Measurements from ENCODE around the gene PROCA1.
"Not testable (repeated sequence)": the region's sequence is repeated elsewhere in the genome, so short reads cannot be mapped to it uniquely, and the experiment has no call there.

Gene PROCA1

DNA sequence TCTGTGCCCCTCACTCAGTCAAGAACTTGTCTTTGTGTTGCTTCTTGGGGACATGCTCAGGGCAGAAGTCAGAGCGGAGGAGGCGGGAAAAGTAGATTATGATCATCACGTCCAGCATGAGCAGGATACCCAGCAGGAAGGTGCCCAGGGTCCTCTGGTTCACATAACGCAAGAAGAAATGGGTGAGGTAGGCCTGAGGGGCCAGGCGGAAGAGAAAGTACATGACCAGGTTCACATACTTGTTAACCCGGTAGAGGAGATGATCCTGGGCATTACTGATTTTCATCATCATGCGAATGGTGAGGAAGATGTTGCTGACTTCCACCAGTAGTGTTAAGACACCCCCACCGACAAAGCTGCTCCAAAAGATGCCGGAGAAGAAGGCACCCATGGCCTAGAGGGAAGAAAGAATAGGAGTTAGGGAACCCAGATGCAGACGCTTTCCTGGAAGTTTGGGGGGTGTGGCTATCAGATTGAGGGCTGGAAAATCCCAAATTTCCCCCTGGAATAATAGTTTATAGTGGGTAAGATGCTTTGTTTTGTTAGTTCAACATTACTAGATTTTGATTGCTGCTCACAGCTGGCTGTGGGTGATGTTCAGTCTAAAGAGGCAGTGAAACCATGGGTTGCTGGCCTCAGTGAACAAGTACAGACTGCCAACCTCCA is 12.9 kb upstream of the PROCA1 start:
- DNase-seq = peak; percentile 31

DNA sequence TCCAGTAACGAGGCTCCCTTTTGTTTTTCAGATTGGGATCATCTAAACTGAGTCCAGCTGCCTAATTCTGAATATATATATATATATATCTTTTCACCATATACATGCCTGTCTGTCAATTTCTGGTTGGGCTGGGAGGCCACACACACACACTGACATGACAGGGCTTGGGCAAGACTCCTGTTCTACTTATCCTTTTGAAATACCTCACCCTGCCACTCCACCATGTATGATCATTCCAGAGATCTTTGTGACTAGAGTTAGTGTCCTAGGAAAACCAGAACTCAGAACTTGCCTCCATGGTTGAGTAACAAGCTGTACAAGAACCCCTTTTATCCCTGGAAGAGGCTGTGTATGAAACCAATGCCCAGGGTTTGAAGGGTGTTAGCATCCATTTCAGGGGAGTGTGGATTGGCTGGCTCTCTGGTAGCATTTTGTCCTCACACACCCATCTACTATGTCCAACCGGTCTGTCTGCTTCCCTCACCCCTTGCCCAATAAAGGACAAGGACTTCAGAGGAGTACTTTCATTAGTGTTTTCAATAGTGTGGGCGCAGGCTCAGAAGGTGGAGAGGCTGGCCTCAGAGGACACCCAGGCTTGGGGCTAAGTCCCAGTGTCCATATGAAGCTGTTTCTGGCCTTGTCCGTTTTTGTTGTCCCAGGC is 12.3 kb upstream of the PROCA1 start:
- DNase-seq = not testable (repeated sequence)

DNA sequence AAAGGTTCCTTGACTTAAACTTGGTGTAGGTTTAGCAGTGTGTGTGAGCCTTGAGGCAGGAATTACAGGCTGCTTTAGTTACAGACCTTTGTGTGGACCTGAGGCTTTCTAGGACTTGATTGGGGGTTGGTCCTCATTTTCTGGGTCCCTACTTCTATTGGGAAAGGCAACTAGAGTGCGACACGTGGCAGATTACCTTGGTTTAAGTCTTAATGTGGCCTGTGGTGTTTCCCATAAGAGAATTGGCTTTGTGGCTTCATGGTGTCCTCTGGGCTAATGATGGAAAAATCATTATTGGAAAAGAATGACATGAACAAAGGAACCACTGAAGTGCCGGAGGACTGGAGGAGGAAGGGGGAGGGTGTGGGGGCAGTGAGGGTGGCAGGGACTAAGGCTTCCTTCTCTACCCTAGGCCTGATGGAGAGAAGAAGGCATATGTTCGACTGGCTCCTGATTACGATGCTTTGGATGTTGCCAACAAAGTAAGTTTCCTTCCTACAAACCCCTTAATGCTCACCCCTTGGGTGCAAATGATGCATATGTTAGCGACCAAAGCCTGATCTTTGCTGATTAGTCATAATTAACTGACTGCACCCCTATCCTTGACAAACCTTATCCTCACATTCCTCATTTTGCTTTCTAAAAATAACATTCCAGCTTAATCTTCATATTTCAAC is 11.6 kb upstream of the PROCA1 start:
- DNase-seq = no peak

DNA sequence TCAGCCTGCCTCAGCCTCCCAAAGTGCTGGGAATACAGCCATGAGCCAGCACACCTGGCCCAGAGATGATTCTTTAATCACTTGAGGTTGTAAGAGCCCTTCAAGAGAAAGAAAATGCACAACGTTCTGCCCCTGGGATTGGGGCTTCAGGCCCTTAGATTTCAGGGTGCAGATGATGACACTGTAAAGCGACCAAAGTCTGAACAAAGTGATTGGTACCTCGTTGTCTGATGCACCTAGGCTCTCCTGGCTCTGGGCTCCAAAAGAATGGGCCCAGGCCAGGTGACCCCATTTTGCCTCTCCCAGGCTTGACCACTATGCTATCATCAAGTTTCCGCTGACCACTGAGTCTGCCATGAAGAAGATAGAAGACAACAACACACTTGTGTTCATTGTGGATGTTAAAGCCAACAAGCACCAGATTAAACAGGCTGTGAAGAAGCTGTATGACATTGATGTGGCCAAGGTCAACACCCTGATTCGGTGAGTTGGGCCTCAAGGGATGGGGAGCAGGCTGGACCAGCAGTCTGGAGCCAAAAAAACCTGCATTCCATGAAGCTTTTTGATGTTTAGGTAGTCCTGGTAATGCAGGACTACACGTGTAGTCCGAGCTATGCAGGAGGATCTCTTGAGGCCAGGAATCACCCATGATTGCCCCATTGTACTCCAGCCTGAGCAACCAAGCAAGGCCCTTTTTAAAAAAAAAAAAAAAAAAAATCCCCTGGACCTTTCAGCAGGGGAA is 10.9 kb upstream of the PROCA1 start:
- no peak for DNase-seq

DNA sequence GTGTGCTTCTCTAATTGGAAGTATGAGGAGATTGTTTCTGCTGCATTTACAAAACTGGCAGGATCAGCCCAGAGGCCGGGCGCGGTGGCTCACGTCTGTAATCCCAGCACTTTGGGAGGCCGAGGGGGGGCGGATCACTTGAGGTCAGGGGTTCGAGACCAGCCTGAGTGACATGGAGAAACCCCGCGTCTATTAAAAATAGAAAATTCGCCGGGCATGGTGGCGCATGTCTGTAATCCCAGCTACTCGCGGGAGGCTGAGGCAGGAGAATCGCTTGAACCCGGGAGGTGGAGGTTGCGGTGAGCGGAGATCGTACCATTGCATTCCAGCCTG is 9.3 kb upstream of the PROCA1 start:
- DNase-seq = not testable (repeated sequence)

DNA sequence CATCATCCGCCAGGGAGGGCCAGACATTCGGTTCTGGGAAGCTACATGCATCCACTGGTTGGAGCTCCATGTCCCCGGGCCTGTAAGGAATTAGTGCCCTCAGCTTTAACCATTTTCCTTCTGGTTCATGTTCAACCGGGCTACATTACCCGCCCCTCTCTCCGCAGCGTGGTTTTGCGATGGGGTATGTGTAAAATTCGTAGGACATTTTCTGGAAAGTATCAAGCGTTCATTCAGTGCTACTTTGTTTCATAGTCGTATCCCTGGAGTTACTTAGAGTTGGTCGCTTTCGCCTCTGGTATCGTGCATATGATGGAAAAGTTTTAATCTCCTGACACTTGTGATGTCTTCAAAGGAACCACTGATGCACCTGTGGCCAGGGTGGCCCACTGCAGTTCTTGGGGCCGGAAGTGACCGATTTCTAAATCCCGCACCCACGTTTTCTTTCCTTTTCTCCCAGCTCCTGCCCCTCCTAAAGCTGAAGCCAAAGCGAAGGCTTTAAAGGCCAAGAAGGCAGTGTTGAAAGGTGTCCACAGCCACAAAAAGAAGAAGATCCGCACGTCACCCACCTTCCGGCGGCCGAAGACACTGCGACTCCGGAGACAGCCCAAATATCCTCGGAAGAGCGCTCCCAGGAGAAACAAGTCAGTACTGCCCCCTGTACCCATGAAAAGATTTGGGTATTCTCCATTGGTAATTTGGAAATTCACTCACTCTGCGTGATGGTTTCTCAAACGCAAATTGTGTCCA is 8.7 kb upstream of the PROCA1 start:
- DNase-seq = peak; percentile 17

DNA sequence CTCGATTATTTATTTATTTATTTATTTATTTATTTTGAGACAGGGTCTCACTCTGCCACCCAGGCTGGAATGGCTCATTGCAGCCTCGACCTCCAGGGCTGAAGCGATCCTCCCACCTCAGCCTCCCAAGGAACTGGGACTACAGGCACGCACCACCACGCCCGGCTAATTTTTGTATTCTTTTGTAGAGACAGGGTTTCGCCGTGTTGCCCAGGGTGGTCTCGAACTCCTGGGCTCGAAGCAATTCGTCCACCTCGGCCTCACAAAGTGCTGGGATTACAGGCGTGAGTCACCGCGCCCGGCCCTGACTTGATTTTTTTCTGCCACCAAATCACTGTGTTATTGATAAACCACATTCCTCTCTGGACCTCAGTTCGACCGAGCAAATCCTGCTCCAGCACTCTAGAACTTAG is 7.3 kb upstream of the PROCA1 start:
- DNase-seq = no peak

DNA sequence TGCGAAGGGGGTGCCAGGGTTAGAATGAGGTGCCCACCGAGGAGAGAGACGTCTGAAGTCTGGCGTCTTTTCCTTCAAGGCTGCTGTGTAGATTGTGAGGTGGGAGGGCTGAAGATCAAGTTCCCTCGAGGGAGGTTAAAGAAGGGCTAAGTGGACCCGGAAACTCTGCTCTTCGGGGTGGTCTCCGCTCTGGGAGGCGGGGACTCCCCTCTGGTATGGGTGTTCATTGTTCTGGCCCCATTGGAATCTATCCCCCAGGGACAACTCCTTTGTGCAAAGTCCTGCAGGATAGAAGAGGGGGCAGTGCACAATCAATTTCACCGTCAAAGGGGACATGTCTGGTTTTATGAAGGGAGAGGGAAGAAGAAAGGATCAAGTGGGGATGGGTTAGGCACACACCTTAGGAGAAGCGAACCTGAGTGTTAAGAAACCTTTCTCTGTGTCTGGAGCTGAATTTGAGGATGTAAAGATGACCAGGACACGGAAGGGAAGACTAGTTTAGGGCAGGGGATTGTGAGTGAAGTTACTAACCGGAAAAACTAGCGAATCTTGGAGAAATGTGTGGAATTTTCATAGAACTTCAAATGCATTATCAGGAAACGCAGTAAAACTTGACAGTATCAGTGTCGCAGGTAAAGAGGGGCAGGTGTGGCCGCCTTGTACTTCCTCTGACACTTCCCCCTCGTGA is 6.8 kb upstream of the PROCA1 start:
- no peak for DNase-seq

DNA sequence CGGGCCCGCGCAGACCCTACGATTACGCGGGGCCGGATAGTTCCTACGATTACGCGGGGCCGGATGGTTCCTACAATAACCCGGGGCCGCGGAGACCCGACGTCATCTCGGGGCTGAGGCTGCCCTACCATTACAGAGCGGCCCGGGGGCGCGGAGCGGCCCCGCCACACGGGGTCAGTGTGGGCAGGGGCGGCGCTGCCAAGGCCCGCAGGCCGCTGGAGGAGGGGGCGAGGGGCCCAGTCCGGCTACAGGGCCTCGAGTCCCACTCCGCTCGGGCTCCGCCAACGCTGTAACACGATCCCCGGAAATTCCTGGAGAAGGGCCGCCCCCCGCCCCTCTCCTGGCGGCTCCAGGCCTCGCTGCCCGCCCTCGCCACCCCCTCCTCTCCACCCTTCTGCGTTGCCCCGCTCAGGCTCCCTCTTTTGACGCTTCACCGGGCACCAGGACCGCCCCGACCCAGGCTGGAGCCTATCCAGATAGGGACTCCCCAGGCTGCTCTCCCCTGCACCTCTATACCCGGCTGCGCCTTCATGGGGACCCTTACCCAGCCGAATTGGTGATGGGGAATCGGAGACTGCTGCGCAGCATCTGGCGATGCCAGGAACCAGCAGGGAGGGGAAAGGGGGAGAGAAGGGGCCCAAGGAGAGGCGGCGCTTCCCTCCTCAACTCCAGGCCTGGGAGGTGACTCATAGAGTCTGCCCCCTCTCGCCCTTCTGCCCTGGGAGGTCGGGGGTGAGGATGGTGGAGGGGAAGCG is 6.1 kb upstream of the PROCA1 start, which contains the start of gene RAB34:
Gene RAB34 (minus strand): TSS at position 291 of the 755 bp plus-strand sequence. CDS start 602 bp downstream, outside the sequence.
- DNase-seq = peak; percentile 84

DNA sequence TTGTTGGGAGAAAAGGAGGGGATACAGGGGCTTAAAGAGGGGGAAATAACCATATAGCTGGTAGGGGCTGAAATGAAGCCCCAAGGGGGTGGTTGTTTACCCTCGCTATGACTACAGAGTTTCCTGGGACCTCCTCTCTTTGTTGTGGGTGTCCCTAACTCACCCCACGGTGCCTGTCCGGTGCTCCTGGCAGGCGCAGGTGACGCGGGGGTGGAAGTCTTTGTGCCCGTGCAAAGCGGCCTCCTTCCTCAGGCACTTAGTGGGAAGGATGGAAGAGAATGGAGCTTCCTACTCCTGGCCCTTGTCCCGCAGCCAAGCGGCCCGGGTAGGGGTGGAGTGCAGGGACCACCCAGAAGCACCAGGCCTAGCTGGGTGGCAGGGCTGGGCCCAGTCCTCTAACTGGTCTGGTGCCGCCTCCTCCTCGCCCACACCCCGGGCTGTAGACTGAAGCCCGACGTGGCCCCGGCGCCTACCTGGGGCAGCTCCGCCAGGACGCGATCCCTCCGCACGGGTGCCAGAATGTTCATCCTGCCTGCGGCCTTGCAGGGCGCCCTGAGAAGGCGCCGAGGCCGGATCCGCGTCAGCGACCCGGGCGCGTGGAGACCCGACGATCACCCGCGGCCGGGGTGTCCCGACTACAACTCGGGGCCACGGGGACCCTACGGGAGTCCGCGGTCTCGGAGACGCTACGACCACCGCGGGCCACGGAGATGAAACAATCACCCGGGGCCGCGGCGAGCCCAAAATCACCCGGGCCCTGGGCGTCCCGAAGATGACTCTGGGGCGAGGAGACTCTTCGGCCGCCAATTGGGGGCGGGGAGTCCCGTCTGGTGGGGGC is 5.3 kb upstream of the PROCA1 start:
- no peak for DNase-seq

DNA sequence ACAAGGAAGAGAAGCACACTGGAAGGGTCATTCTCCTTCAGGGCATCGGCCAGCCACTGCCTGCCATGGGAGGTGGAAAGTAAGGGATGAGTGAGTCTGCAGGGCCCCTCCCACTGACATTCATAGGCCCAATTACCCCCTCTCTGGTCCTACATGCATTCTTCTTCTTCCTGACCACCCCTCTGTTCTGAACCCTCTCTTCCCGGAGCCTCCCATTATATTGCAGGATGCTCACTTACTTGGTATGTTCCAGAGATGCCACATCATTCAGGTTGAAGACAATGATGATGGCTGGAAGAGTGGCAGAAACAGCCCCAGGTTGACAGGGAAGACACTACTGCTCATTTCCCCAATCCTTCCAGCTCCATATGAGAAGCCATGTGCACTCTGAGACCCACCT is 3.5 kb upstream of the PROCA1 start:
- no peak for DNase-seq

DNA sequence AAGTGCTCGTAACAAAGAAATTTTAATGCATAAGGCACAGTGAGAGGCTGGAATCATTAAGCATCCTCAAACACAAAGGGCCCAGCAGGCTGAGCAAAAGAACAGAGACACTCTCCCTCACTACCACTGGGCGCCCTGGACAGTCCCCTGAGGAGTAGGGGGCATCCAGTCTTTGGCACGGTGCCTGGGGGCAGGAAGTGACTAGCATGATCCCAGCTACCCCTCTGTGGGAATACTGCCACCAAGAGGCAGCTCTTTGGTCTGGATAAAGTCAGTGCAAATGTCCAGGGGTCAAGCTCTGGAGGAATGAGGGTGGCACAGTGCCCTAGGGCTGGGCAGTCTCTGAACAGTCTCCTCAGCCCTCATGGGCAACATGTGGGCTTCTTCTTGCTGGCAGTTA is 2.6 kb upstream of the PROCA1 start:
- DNase-seq = no peak

DNA sequence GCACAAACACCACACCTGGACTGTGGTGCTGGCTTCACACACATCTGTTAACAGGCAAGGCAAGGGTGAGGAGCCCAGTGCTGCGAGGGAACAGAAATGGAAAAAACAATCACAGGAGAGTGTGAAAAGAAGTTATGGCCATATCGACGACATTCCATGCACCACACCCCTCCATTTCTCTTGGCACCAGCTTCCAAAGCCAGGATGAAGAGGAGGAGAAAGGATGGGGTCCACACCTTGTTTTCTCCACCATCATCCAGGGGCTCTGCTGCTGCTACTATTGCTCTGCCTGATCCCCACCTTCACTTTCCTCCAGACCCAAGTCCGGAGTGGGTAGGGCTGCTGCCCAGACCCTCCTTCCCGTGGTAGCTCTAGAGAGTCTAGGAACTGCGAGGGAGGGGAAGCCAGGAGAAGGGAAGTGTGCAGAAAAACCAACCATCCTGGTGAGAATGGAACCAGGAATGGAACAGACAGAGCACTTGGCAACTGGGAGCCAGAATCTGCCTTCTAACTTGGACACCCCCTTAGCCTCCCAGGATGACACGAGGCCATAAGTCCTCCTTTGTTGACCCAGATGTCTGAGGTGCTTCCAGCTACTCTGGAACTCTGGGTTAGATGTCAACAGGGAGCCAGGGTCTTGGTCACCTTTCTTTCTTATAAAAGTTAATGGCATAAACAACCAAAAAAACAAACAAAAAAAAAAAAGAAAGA is 1.2 kb upstream of the PROCA1 start:
- DNase-seq = no peak

DNA sequence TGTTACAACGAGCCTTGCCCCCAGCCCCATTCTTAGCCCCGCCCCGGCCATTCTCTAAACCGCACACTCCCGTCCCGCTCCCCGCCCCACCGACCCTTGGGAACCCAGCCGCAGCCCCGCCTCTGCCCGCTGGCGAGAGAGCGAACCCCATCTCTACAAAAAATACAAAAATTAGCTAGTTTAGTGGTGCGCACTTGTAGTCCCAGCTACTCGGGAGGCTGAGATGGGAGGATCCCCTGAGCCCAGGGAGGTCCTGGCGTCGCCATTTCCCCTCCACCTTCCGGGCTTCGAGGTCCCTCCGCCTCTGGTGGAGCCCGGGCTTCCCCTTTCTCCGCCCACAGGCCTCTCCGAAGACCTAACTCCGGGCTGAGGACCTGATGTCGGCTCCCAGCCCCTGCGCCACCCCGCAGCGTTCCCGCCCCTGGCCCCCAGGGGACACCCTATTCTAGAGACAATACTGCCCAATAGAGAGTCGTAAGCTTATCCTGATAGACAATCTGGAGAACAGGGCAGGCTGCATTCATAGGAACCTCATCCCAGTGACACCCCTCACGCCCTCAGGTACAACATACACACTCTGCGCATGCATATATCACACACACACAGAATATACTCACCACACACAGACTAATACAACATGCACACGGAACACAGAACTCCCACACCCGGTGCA is 480 bp upstream of the PROCA1 start:
- no peak for DNase-seq

DNA sequence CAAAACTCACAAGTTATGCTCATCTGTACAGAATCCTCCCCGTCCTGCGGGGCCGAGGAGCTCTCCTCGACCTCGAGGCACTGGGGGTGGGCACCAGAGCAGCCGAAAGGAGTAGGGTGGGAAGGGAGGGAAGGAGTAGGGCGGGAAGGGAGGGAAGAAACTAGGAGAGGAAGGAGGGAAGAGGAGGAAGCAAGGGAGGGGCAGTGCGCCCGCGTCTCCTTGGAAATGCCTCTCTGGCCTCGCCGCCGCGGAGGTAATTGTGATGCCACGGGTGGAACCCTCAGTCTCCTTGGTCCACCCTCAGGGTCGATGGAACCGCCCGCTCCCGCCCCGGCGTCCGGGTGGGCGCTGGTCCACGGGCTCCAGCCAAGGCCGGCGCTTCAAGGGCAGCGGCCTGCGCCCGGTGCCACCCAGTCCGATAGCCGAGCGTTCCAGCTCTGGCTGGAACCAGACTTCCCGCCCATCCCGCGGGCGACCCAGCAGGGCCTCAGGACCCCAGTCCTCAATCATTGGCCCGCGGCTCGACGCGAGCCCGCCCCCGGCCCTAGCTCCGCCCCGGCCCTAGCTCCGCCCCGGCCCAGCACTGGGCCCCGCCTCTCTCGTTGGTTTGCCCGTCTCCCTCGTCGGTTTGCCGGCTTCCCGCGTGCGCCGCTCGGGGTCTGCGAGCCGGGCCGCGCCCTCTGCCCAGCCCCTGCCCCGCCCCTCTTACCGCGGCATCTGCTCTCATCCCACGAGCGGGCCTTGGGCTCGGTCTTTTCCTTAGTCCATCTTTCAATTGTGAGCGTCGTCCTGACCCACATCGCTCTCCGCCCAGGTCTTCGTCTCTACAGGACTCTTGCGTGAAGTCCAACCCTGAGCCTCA is 596 bp downstream of the PROCA1 start:
- DNase-seq = peak; percentile 89

DNA sequence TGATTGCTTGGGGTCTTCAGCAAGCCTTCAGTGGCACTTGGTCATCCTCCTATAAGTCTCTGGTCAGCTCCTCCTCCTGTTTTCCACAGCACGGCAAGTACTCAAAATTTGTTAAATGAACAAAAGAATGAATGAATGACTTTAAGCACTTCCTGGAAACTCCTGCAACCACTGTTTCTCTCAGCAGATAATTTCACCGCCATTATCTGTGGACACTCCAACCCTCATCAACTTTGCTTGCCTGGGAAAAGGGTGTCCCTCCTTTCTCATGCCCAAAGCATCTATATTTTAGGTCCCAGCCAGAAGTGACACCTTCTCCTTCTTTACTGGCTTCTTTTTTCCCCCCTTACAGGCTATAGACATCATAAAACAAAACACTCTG is 4.4 kb downstream of the PROCA1 start:
- no peak for DNase-seq

DNA sequence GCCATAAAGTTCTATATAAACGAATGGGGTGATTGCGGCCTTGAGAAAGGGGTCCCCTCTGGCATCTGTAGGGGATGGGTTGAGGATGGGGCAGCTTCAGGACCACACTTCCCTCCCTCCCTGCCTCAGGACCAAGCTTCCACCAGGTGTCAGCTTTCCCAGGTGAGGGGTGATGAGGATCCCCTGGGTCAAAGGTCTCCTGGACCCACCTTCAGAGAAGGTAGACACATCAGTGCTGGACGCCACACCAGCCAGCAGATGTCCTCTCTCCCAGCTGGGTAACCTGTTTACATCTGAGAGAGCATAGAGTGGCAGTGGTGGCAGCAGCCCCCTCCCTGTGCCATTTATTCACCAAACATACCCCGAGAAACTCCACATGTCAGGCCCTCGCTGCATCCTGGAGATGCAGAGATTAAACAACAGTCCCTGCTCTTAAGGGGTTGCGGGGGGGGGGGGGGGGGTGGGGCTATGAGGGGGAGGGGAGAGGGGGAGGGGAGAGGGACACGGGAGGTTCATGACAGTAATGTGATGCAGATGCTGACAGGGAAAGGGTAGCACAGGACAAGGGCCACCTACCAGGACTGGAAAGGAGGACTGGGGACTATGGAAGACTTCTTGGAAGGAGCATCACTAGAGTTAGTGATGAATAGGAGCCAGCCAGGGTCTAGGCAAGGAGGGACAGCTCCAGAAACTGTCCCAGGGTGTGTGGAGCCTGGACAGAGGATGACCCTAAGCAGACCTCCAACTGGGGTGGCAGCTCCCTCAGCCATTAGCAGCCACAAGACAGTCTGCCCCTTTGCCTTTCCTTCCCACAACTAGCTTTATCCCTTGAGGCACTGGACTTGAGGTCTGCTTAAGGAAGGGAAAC is 5.0 kb downstream of the PROCA1 start:
- DNase-seq = no peak

Data from NCI-H2171 treated with DMSO at 0.1 percent for 48 hours (cell line).